Thoracic aorta (tissue), 2 donors: Measurements from ENCODE around the gene FOXP2. TPM values are rescaled to one million over a fixed set of nuclear protein-coding genes. Genes with fewer than 3 reads are reported as not detected.

Source experiments
- ATAC-seq: fragments of 150-250 bp; one replicate; pipeline ENCODE4 v1.8.0; 2017; ENCODE audit warnings: low read depth; ENCODE audit not compliant: insufficient number of reproducible peaks, low FRiP score
- DNase-seq: peaks from one replicate; pipeline ENCODE4 v3.0.0-alpha.2; 2020; ENCODE audit warnings: low spot score
- H3K27ac ChIP-seq, 2 donors: fragments of 200-600 bp; sonication (generic); 1 replicate in 1 of 2; 2 replicates in 1 of 2; pipeline ENCODE4 v1.5.1; 2016; ENCODE audit warnings: mild to moderate bottlenecking in 2 of 2, moderate library complexity in 2 of 2
- H3K27me3 ChIP-seq: fragments of 200-600 bp; sonication (generic); replicated peaks from 2 replicates; pipeline ENCODE4 v1.6.0; 2016; ENCODE audit warnings: mild to moderate bottlenecking; ENCODE audit not compliant: insufficient read depth
- H3K36me3 ChIP-seq: fragments of 200-600 bp; sonication (generic); one replicate; pipeline ENCODE4 v1.5.1; 2016
- H3K4me1 ChIP-seq, 2 donors: fragments of 200-600 bp; sonication (generic); 1 replicate in 1 of 2; 2 replicates in 1 of 2; pipeline versions ENCODE4 v1.5.1 to v1.6.0; 2016; ENCODE audit warnings: low read depth in 2 of 2, mild to moderate bottlenecking in 1 of 2; ENCODE audit not compliant: control insufficient read depth in 1 of 2
- H3K4me3 ChIP-seq: fragments of 200-600 bp; sonication (generic); 2 replicates; pipeline ENCODE4 v1.5.1; 2016; ENCODE audit warnings: mild to moderate bottlenecking
- H3K9me3 ChIP-seq: fragments of 200-600 bp; sonication (generic); 2 replicates; pipeline ENCODE4 v1.5.1; 2016
- total RNA-seq, 2 donors: library from RNA; depleted of rRNA; stranded (reverse); fragments of >200 nt; gene quantifications; one replicate each; pipeline versions ENCODE4 v1.1.0 to v1.2.3, GENCODE V29; 2016
- TF ChIP-seq, protein P1 (sequence below): fragments of 200-600 bp; sonication (generic); IDR thresholded peaks from one replicate; pipeline ENCODE4 v1.5.1; 2019; ENCODE audit warnings: antibody characterized with exemption

FOXP2 gene
- total RNA-seq, 2 donors from 2014 or later: 16.7 to 17.6 TPM

DNA sequence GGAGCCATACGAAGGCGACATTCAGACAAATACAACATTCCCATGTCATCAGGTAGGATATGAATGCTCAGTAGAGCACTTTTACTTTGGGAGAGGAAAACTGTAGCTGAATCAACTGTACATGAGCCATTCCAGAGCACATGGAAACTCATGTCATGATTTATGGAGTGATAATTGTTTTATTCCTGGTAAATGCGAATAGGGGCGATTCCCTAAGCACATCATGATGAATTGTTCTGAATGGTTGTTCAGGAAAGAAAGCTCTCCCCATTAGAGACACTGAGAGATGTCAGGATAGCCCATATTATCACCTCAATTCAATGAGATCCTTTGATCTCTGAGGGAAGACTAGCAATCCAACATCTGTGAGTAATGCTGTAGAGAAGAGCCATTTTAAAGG, 243.6 kb downstream of the FOXP2 start:
- peaks cover 0 to 3% of the 10 kb centered on the region in 2 donors for H3K4me1 ChIP-seq
- H3K27ac ChIP-seq: no peak overlapping the region

DNA sequence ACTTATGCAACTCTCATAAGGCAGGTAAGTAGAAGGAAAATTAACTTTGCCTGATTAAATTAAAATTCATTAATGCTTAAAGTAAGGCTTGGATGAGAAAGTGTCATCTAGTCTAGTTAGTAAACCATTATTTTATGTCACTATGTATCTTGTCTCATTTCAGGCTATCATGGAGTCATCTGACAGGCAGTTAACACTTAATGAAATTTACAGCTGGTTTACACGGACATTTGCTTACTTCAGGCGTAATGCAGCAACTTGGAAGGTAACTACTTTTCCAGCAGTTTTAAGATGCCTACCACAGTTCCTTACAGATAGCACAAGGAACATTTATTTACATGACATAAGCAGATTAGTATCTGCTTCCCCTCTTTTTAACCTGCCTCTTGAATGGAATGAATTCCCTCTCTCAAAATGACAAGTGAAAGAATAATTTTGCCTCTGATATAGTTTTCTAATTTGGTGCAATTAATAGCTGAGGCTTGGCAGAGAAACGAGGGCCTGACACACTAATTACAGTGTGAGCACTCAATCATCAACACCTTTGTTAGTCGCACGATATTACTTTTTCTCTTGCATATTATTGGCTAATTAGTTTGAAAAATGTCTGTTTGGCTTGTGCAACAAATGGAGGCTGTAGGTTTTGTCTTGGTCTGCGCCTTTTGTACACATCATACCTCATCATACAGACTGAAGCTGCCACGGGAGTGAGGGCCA, 245.0 kb downstream of the FOXP2 start:
- TF ChIP-seq, protein P1, sequence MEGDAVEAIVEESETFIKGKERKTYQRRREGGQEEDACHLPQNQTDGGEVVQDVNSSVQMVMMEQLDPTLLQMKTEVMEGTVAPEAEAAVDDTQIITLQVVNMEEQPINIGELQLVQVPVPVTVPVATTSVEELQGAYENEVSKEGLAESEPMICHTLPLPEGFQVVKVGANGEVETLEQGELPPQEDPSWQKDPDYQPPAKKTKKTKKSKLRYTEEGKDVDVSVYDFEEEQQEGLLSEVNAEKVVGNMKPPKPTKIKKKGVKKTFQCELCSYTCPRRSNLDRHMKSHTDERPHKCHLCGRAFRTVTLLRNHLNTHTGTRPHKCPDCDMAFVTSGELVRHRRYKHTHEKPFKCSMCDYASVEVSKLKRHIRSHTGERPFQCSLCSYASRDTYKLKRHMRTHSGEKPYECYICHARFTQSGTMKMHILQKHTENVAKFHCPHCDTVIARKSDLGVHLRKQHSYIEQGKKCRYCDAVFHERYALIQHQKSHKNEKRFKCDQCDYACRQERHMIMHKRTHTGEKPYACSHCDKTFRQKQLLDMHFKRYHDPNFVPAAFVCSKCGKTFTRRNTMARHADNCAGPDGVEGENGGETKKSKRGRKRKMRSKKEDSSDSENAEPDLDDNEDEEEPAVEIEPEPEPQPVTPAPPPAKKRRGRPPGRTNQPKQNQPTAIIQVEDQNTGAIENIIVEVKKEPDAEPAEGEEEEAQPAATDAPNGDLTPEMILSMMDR: no peak
- Histone ChIP-seq H3K27me3 (no peaks in the 10 kb centered on the region), H3K4me1 (no peaks in the 10 kb centered on the region), H3K4me3 (no peak overlapping the region), H3K36me3 (no peaks in the 10 kb centered on the region), H3K9me3 (no peaks in the 10 kb centered on the region), H3K27ac (no peak overlapping the region)
- no peak for ATAC-seq
- no peak for DNase-seq

More for the DNA sequence above, 243.6 kb downstream of the FOXP2 start:
- no peaks in the 10 kb centered on the region for H3K36me3 ChIP-seq
- no peak for DNase-seq
- TF ChIP-seq, protein P1: no peak
- no peaks in the 10 kb centered on the region for H3K27me3 ChIP-seq
- no peaks in the 10 kb centered on the region for H3K9me3 ChIP-seq
- no peak overlapping the region for H3K4me3 ChIP-seq
- ATAC-seq: no peak

DNA sequence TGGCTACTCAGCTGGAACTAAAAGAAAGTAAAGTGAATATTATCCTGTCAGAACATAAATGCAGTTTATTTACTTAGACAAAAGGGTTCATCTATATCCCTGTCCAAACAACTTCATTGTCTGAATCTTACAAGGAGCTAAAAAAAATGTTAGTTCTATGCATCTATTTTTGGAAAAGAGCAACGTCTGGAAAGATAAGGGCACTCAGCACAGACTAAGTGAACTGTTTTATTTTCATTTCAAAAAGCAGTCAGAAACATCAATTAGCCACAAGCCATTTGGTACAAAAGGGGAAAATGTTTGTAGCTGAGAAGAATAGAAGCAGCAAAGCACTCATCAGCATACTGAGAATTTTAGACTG, 245.5 kb downstream of the FOXP2 start:
- DNase-seq (no peak), ATAC-seq (no peak)
- H3K4me3 ChIP-seq: no peak overlapping the region
- H3K27me3 ChIP-seq: no peaks in the 10 kb centered on the region
- H3K27ac ChIP-seq: no peak overlapping the region
- no peaks in the 10 kb centered on the region for H3K4me1 ChIP-seq
- TF ChIP-seq, protein P1: no peak
- H3K9me3 ChIP-seq: no peaks in the 10 kb centered on the region
- no peaks in the 10 kb centered on the region for H3K36me3 ChIP-seq

DNA sequence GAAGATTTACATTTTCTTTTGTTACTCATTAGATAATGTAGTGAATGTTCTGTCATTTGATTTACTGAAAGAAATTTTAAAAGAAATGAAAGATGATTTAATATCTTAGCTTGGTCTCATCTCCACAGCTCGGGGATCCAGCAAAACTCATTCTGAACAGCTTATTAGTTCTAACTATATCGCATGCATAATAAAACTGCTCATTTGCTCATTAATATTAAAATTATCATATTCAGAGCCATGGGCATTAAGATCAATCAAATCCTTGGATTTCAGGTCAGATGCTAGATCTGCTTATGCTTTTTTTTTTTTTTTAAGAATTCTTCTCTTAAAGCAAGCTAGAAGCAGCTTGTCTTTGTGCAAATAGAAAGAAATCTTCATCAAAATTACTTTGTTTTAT, 246.1 kb downstream of the FOXP2 start:
- Histone ChIP-seq H3K4me3 (no peak overlapping the region), H3K36me3 (no peaks in the 10 kb centered on the region), H3K27ac (no peak overlapping the region), H3K4me1 (no peaks in the 10 kb centered on the region), H3K9me3 (no peaks in the 10 kb centered on the region), H3K27me3 (no peaks in the 10 kb centered on the region)
- ATAC-seq (no peak), DNase-seq (no peak)
- TF ChIP-seq, protein P1: no peak

DNA sequence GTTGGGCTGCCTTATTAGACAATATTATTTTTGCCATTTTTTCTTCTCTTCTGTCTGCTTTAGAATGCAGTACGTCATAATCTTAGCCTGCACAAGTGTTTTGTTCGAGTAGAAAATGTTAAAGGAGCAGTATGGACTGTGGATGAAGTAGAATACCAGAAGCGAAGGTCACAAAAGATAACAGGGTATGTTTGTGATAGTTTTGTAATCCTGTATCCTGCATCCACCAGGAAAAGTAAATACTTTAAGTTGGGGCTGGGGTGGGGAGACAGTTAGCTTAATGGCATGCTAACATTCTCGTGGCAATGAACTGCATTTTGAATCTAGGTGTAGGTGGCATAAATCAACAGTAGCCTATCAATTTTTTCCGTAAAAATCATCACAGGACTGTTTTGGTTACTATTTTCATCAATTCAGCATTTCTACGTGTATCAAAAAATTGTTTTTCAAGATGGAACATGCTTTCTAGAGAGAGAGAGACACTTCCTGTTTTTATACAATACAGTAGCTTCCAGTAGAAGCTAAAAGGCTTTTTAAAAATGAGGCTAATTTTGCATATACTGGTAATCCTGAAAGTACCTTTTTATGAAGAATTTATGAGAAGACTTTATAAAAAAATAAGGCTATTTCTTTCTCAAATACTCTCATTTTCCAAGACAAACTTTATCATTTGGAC, 247.5 kb downstream of the FOXP2 start:
- no peaks in the 10 kb centered on the region for H3K4me1 ChIP-seq
- H3K27ac ChIP-seq: no peak overlapping the region
- H3K4me3 ChIP-seq: no peak overlapping the region
- no peak for DNase-seq
- no peak for ATAC-seq
- H3K9me3 ChIP-seq: no peaks in the 10 kb centered on the region
- TF ChIP-seq, protein P1: no peak
- no peaks in the 10 kb centered on the region for H3K36me3 ChIP-seq
- no peaks in the 10 kb centered on the region for H3K27me3 ChIP-seq
